Activated CD8-positive, alpha-beta memory T cell treated with anti-CD3 and anti-CD28 coated beads, Interleukin-2, amount 50 U/mL, for 48 hours (primary cell): Measurements from ENCODE around the gene KLF11.
A peak's percentile ranks its signal among the peaks of the same experiment; 100 is the strongest.
"Not testable (repeated sequence)": the region's sequence is repeated elsewhere in the genome, so short reads cannot be mapped to it uniquely, and the experiment has no call there.

Source experiments
- DNase-seq: peaks from one replicate; pipeline ENCODE4 v3.0.0-alpha.2; 2020

KLF11 gene

DNA sequence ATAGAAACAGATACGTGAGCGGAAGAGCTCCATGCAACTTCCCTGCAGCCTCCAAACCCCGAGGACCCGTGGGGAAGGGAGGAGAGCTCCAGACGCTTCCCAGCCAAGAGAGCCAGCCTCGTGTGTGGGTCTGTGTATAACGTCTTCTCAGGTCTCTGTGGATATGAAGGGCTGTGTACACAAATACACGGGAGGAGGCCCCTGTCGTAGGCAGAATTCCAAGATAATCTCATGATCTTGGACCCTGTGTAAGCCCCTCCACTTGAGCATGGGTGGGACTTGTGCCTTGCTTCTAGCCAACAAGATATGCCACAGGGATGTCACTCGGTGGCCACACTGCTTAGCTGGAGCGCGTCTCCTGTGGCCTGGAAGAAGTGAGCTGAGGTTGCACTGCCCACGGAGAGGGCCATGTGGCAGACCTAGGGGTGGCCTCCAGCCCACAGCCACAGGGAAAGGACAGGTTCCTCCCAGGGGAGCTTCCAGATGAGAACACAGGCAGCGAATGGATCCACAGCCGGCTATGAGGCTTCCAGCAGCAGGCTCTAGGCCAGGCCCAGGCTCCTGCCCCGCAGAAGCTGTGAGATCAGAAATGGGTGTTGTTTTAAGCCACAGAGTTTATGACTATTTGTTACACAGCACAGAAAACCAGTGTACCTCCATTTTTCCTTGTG is 15.6 kb upstream of the KLF11 start:
- DNase-seq: no peak

- no peak for DNase-seq
These were observed 14.9 kb upstream of the KLF11 start for GRCh38 chr2:10028407-10028987.

DNA sequence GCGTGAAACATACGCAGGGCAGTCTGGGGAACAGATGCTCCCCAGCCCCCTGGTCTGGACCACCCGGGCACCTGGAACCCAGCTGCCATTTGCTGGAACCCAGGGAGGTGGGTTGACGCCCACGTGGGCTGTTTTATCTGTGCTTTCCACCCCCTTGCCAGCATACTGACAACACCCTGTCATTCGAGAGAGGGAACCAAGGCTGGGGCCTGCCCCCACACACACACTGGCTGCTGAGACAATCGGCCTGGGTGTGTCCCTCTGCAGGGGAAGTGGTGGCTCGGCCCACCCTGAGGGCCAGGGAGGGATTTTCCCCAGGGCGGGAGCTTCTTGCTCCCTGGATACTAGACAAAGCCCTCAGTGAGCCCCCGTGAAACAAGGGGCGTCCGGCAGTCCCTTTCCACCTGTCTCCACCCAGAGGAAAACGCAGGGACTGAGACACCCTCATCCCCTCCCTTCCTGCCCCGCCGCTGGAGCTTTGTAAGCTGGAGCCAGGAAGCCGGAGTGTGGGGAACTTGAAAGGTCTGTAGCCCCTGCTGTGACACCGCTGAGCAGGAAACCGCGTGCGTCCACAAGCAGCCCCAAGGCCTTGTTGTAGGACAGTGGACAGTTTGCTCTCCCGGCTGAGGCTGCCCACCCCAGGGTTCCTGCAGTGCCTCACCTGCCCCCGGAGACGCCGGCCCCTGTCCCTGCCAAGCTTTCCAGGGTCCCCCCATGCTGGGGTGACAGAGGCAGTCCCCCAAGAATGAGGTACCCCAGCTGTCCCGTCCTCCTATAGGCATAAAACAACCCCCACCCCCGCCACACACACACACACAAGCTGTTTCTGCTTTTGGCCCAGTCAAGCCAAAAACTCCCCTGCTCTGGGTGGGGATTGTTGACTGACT is 14.1 kb upstream of the KLF11 start:
- peak; percentile 73 for DNase-seq

- no peak for DNase-seq
These were observed 13.5 kb upstream of the KLF11 start for GRCh38 chr2:10029875-10030223.

- DNase-seq: no peak
These were observed 13.0 kb upstream of the KLF11 start for GRCh38 chr2:10030311-10030736.

DNA sequence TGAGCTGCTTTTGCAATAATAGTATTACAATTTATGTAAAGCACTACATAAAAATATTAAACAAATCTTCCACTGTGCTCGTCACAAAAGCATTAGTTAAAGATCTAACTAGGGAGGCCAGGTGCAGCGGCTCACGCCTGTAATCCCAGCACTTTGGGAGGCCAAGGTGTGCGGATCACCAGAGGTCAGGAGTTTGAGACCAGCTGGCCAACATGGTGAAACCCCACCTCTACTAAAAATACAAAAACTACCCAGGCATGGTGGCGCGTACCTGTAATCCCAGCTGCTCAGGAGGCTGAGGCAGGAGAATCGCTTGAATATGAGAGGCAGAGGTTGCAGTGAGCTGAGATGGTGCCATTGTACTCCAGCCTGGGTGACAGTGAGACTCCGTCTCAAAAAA is 12.6 kb upstream of the KLF11 start:
- DNase-seq: not testable (repeated sequence)

- DNase-seq: no peak
These were observed 11.2 kb upstream of the KLF11 start for GRCh38 chr2:10031886-10032745.

GRCh38 chr2:10032746-10033105 is 10.6 kb upstream of the KLF11 start:
- DNase-seq: no peak

- no peak for DNase-seq
These were observed 9.9 kb upstream of the KLF11 start for GRCh38 chr2:10033251-10034006.

DNA sequence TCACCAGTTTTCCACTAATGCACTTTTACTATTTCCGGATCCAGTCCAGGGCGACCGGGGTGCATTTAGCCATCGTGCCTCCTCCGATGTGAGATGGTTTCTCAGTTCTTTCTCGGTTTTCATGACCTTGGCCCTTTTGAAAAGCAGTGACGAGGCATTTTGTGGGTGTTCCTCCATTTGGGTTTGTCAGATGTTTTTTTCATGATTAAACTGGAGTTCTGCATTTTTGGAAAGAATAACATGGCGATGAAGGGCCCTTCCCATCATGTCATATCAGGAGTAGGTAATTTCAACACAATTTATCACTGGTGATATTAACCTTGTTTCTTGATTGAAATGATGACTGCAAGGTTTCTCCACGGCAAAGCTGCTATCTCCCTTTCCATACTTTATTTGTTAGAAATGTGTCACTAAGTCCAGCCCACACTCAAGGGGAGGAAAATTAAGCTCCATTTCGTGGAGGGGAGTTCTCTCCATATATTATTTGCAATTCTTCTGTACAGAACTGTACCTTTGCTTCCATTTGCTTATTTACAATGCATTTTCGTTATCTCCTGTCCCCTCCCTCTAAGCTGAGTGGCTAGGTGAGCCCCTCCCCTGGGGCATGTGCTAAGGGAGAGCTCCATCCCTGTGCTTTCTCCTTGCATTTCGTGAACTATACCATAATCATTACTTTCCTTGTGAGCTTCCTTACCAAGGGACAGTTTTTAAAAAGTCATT is 8.9 kb upstream of the KLF11 start:
- no peak for DNase-seq

- DNase-seq: no peak
These were observed 8.3 kb upstream of the KLF11 start for GRCh38 chr2:10035053-10035422.

DNA sequence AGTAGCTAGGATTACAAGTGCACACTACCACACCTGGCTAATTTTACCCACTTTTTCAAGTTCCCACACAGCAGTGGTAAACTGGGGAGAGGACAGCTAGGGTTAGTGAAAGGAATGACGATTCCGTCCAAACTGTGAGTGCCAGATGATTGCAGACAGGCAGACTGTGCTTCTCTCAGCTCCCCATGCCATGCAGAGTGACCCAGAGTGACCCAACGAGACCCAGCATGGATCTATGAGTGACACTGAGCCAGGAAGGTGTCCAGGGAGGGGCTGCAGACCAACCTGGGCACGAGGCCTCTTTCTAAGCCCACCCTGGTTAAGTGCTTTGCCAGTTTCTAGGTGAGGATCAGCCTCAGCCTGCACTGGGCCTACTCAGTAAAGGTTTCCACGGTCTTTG is 7.7 kb upstream of the KLF11 start:
- DNase-seq: no peak

DNA sequence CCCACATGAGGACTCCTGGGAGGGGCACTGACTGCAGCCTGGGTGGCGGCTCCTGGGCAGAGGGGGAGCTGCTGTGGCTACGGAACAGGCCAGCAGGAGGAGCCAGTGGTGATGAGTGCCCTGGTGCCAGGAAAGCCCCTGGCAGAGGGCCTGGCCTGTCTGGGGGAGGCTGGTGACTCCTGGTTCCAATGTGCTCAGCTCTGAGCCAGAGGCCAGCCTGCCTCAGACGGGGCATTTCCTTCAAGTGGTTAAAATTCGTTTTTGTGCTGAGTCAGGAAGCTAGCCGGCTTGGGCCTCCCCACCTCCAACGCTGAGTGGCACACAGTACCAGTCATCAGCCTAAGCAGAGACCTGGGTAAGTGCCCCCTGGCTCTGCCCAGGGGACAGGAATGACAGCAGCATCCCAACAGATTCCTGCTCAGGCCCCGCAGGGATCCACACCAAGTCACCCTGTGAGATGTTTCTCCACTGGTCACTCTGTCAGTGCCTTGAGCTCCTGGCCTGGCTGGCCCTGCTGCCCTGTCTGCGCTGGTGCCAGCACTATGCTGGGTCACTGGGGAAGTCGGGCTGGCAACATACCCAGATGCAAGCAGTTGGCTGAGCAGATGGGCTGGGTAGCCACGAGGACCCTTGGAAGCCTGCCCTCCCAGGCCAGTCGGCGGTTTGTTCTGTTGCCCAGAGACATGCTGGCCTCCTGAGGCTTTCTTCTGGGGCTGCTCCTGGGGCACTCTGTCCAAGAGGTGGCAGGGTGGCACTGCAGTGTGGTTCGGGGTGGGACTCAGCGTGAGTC is 7.1 kb upstream of the KLF11 start:
- no peak for DNase-seq

DNA sequence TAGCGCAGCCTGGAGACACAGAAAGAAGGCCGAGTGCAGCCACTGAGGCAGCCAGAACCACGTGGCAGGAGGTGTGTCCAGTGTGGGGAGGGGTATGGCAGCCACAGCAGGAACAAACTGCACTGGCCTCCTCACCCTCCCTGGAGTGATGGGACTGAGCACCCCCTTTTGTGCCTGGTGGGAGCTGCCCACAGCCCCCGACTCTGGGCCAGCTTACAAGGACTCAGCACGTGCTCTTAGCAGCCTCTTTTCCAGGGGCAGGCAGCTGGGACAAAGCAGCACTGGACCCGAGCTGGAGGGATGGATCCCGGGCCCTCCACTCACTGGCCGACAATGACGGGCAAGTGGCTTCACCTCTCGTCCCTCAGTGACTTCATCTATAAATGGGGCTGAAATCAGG is 5.2 kb upstream of the KLF11 start:
- DNase-seq: no peak

DNA sequence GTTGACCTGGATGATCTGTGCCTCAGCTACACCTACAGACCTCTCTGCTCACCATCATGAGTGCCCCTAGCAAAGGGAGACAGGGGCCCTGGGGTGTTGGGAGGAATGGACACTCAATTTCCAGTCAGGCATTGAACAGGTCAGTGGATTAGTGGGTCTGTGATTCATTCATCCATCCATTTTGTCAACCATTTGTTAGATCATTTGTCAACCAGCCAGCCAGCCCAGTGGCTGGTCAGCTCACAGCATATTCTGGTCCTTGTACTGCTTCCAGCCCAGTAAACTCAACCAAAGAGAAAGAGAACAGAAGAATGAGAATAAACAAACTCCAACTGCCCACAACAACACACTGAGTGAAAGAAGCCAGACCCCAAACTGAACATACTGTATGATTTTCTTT is 4.6 kb upstream of the KLF11 start:
- no peak for DNase-seq

GRCh38 chr2:10039658-10040410 is 3.5 kb upstream of the KLF11 start:
- DNase-seq: no peak

- no peak for DNase-seq
These were observed 1.6 kb upstream of the KLF11 start for GRCh38 chr2:10041711-10042110.

DNA sequence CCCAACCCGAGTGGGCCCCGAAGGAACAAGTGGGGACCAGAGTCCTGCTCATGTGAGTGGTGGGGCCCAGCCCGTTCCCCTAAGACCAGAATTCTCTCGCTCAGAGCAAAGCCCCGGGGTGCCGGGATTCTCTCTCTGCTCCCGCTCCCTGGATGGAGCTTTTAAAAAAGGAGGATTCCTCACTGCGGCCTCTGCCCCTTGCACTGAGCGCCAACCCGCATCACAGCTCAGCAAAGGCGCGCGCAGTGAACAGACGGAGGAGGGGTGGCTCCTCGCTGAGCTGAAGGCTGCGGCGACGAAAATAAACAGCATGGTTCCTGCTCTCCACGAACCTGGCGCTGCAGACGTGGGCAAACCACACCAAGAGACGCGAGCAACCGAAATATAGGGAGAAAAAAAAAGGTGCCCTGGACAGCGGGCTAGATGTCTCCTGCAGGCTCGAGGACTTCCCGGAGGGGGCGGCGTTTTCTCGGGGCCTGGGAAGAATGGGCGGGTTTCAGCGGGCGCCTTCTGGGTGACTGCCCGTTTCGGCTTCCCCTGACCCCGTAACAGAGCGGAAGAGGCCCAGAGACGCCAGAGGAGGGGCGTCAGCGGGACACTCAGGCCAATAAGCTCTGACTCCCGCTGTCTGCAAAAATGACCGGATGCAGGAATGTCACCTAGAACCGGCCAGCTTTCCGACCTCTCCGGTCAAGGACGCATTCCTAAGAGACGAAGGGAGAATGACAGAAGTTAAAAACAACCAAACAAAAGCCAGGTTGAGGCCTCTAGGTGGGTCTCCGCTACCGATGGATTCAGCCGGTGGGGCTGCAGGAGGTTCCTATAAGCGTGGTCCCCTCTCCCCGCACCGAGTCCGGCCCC is 819 bp upstream of the KLF11 start:
- DNase-seq: no peak

GRCh38 chr2:10043906-10044601 is 704 bp downstream of the KLF11 start:
- DNase-seq: peak; percentile 97
